Keratinocyte (primary cell): ENCODE data around the gene PNISR.

ENCODE experiments used
- CTCF ChIP-seq, 3 experiments: IDR thresholded peaks in 1 of 3; conservative IDR thresholded peaks in 1 of 3; optimal IDR thresholded peaks in 1 of 3; 2 replicates in 2 of 3; 3 replicates in 1 of 3; pipeline versions ENCODE3 to v1.5.1; 2011; ENCODE audit warnings: low read length in 3 of 3, mild to moderate bottlenecking in 3 of 3, moderate library complexity in 2 of 3, control low read depth in 1 of 3, inconsistent platforms in 1 of 3; ENCODE audit not compliant: insufficient read depth in 2 of 3; ENCODE audit errors: extremely low read depth in 1 of 3
- EZH2 ChIP-seq: IDR thresholded peaks from one replicate; pipeline ENCODE4 v1.6.1; 2012; ENCODE audit warnings: inconsistent platforms, mild to moderate bottlenecking, low read length, moderate library complexity

GRCh38 chr6:99431901-99432300 is 6.8 kb upstream of the PNISR start:
- TF ChIP-seq CTCF (optimal IDR thresholded peaks at IDR 0.05 in 1 of 3, IDR thresholded peaks at IDR 0.05 in 1 of 3, conservative IDR thresholded peaks at IDR 0.05 in 1 of 3; ENCODE audit: extremely low read depth in 1 of 3, insufficient read depth in 2 of 3, low read length in 3 of 3) (no peak), EZH2 (no peak)
